ENCODE measurements around the gene RNPS1.

DNA sequence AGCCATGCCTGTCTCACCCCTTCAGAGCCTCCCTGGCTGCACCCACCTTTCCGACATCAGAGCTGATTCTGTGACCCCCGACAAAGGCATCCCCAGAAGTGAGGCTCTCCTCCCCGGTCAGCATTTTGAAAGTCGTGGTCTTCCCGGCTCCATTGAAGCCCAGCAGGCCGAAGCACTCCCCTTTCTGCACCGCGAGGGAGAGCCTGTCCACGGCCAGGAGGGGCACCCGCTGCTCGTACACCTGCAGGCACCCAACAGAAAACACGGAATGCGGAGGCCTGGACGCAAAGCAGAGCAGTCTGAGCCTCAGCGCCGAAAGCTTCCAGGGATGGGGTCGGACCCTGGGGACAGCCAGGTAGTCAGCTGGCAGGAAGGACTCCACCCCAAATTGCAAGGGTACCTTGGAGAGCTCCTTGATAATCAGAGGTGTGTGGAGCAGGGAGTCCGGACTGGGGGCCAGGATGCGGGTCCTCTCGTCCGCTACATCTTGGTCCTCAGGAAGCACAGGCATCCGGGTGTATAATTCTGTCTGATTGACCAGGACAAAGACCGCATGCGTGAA lies 13.1 kb upstream of the RNPS1 start:
- TF ChIP-seq POLR2A (IDR thresholded peaks at IDR 0.05), result no peak
- TF ChIP-seq, protein P1, sequence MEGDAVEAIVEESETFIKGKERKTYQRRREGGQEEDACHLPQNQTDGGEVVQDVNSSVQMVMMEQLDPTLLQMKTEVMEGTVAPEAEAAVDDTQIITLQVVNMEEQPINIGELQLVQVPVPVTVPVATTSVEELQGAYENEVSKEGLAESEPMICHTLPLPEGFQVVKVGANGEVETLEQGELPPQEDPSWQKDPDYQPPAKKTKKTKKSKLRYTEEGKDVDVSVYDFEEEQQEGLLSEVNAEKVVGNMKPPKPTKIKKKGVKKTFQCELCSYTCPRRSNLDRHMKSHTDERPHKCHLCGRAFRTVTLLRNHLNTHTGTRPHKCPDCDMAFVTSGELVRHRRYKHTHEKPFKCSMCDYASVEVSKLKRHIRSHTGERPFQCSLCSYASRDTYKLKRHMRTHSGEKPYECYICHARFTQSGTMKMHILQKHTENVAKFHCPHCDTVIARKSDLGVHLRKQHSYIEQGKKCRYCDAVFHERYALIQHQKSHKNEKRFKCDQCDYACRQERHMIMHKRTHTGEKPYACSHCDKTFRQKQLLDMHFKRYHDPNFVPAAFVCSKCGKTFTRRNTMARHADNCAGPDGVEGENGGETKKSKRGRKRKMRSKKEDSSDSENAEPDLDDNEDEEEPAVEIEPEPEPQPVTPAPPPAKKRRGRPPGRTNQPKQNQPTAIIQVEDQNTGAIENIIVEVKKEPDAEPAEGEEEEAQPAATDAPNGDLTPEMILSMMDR (IDR thresholded peaks at IDR 0.05), result no peak
